CD4-positive, CD25-positive, alpha-beta regulatory T cell (primary cell): ENCODE results near the gene PEDS1. TPM values are rescaled to one million over a fixed set of nuclear protein-coding genes. Genes with fewer than 3 reads are reported as not detected.

Experiments used
- ATAC-seq, 2 donors: fragments of 150-1000 bp; cut with Tn5 transposase; one replicate each; pipeline ENCODE4 v1.10.0; 2021; ENCODE audit warnings: low read depth in 2 of 2, moderate number of reproducible peaks in 2 of 2, moderate library complexity in 1 of 2
- DNase-seq, 3 donors: peaks; one replicate each; pipeline versions ENCODE4 v3.0.0 to v3.0.0-alpha.2; 2012 to 2022; ENCODE audit warnings: mixed read lengths in 1 of 3
- H3K27ac ChIP-seq: one replicate; pipeline ENCODE4 v1.7.0; 2013; ENCODE audit warnings: mild to moderate bottlenecking, low read length; ENCODE audit not compliant: insufficient read depth, poor library complexity, severe bottlenecking
- H3K27me3 ChIP-seq: one replicate; pipeline ENCODE4 v1.7.0; 2013; ENCODE audit warnings: low read length; ENCODE audit not compliant: control insufficient read depth, insufficient read depth
- H3K36me3 ChIP-seq: one replicate; pipeline ENCODE4 v1.7.0; 2013; ENCODE audit warnings: mild to moderate bottlenecking, low read length, moderate library complexity; ENCODE audit not compliant: control insufficient read depth, insufficient read depth
- H3K4me1 ChIP-seq: 2 replicates; pipeline ENCODE4 v1.7.0; 2013; ENCODE audit warnings: mild to moderate bottlenecking, low read length; ENCODE audit not compliant: insufficient read depth, control insufficient read depth, poor library complexity, severe bottlenecking
- H3K4me3 ChIP-seq: one replicate; pipeline ENCODE4 v1.7.0; 2013; ENCODE audit warnings: low read depth, mild to moderate bottlenecking, low read length, moderate library complexity
- H3K9me3 ChIP-seq, 2 experiments: 1 replicate in 1 of 2; 2 replicates in 1 of 2; pipeline ENCODE4 v1.7.0; 2013; ENCODE audit warnings: low read length in 2 of 2, mild to moderate bottlenecking in 1 of 2, moderate library complexity in 1 of 2; ENCODE audit not compliant: control insufficient read depth in 2 of 2
- H3K27ac Mint-ChIP-seq, 3 donors: one replicate each; pipeline ENCODE4 v1.8.0; 2020 to 2022; ENCODE audit warnings: mild to moderate bottlenecking in 3 of 3, mixed read lengths in 3 of 3, moderate library complexity in 2 of 3
- H3K27me3 Mint-ChIP-seq: one replicate; pipeline ENCODE4 v1.8.0; 2022; ENCODE audit warnings: mild to moderate bottlenecking, mixed read lengths
- H3K36me3 Mint-ChIP-seq: one replicate; pipeline ENCODE4 v1.8.0; 2020; ENCODE audit warnings: mixed read lengths
- H3K4me1 Mint-ChIP-seq, 4 donors: one replicate each; pipeline ENCODE4 v1.8.0; 2020 to 2022; ENCODE audit warnings: mixed read lengths in 4 of 4, mild to moderate bottlenecking in 1 of 4
- H3K4me3 Mint-ChIP-seq, 4 donors: one replicate each; pipeline ENCODE4 v1.8.0; 2020 to 2022; ENCODE audit warnings: mild to moderate bottlenecking in 4 of 4, mixed read lengths in 4 of 4, moderate library complexity in 3 of 4
- H3K9me3 Mint-ChIP-seq, 7 donors: one replicate each; pipeline ENCODE4 v1.8.0; 2020 to 2022; ENCODE audit warnings: mixed read lengths in 7 of 7, mild to moderate bottlenecking in 3 of 7, moderate library complexity in 2 of 7
- polyA plus RNA-seq, 4 donors: library from polyadenylated mRNA; unstranded; fragments of 300-500 nt; fragmentation: Illumina TruSeq; gene quantifications; one replicate each; pipeline ENCODE4 v1.2.3, GENCODE V29; 2021
- total RNA-seq: library from RNA; stranded (reverse); gene quantifications from one replicate; pipeline ENCODE4 v1.2.3, GENCODE V29; 2022

Gene PEDS1
- total and polyA plus RNA-seq, 5 donors from 2014 or later: 16.8 to 26.4 (median 18.2) TPM

DNA sequence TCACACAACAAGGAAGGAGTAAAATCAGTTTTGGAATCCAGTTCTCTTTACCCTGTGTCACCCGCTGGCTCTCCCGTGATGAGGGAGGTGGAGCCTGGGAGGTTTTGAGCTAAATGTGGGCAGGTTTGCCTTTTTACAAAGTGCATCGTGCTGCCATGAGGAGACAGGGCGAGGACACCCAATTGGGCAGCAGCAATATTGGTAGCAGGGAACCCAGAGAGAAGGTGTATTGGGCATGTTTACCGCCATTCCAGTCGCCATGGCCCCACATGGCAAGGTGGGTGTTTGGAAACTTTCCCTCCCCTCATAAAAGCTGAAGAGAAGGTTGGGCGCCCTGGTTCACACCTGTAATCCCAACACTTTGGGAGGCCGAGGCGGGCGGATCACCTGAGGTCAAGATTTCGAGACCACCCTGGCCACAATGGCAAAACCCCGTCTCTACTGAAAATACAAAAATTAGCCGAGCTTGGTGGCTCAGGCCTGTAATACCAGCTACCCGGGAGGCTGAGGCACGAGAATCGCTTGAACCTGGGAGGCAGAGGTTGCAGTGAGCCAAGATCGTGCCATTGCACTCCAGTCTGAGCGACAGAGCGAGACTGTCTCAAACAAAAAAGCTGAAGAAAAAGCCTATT is 37.0 kb downstream of the PEDS1 start:
- peak overlapping the region; percentile 68 for H3K27ac ChIP-seq
- Mint-ChIP-seq H3K9me3 (no peaks in the 10 kb centered on the region), H3K4me1 (peaks cover 16 to 50% (median 40%) of the 10 kb centered on the region in 4 donors), H3K27me3 (no peaks in the 10 kb centered on the region), H3K4me3 (peak overlapping the region; percentile 83 to 98 (median 92)), H3K36me3 (no peaks in the 10 kb centered on the region), H3K27ac (peak overlapping the region in 2 of 3 donors; percentile 96 to 99)
- H3K4me1 ChIP-seq: peaks cover 36% of the 10 kb centered on the region
- DNase-seq (no peak), ATAC-seq (no peak)
- H3K9me3 ChIP-seq: no peaks in the 10 kb centered on the region
- peak overlapping the region; percentile 99 for H3K4me3 ChIP-seq
- H3K27me3 ChIP-seq: no peaks in the 10 kb centered on the region
- no peaks in the 10 kb centered on the region for H3K36me3 ChIP-seq

DNA sequence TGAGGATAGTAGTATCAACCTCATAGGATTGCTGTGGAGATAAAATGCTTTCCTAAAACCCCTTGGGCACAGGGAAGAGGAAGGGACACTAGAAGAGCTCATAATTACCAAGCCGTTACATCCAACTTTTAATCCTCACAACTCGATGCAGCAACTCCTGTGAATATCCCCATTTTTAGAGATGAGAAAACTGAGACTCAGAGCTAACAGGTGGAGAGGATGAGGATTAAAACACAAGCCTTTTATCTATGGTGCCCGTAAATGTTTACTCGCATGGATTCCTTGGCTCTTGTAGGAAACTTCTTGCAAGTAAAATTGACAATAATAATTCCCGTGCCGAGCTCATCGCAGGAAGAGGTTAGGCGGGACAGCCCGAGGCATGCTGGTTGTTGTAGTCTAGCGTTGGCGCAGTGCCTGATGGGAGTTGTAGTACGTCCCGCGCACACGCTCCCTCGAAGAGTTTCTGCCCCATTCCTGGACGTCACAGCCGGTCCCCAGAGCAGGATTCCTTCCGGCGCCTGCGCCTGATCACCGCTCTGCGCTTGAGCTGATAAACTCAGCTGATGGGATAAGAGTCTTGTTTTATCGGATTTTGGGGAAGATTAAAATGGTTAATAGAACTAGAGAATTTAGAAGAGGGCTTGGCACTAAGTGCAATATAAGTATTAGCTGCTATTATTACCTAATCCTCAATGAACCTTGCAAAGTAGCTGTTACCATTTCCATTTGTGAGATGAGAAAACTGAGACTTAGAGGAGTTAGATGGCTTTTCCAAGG is 37.7 kb downstream of the PEDS1 start:
- Mint-ChIP-seq H3K27me3 (no peaks in the 10 kb centered on the region), H3K27ac (peak overlapping the region; percentile 83 to 99 (median 96)), H3K36me3 (no peaks in the 10 kb centered on the region), H3K9me3 (no peaks in the 10 kb centered on the region), H3K4me3 (peak overlapping the region; percentile 83 to 98 (median 92)), H3K4me1 (peaks cover 19 to 54% (median 47%) of the 10 kb centered on the region in 4 donors)
- Histone ChIP-seq H3K9me3 (no peaks in the 10 kb centered on the region), H3K4me1 (peaks cover 43% of the 10 kb centered on the region), H3K4me3 (peak overlapping the region; percentile 99), H3K36me3 (no peaks in the 10 kb centered on the region), H3K27me3 (no peaks in the 10 kb centered on the region), H3K27ac (peak overlapping the region; percentile 68)
- ATAC-seq: peak; percentile 89 to 93
- DNase-seq: peak; percentile 88 to 94 (median 89)

DNA sequence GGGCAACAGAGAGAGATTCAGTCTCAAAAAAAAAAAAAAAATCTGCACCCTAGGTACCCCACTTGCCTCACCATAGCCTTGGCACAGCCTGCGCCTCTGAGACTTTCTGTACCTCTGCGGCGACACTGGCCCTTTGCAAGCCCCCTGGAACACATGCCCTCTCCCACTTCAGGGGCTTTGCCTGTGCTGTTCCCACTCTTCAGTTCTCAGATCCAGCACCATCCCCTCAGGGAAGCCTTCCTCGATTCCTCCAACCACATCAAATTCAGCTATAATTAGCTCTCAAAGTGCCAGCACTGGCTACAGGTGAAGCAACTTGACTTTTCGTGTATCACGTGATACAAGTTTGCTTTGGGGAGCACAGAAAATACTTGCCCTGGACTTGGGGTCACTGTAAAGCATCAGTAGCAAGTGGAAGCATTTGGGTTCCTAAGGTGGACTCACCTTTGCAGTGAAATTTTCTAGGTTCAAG is 38.4 kb downstream of the PEDS1 start:
- peak overlapping the region; percentile 83 to 98 (median 92) for H3K4me3 Mint-ChIP-seq
- DNase-seq (no peak), ATAC-seq (no peak)
- peak overlapping the region; percentile 99 for H3K4me3 ChIP-seq
- H3K4me1 ChIP-seq: peaks cover 50% of the 10 kb centered on the region
- H3K9me3 Mint-ChIP-seq: no peaks in the 10 kb centered on the region
- H3K36me3 ChIP-seq: no peaks in the 10 kb centered on the region
- H3K4me1 Mint-ChIP-seq: peaks cover 23 to 61% (median 54%) of the 10 kb centered on the region in 4 donors
- H3K27me3 Mint-ChIP-seq: no peaks in the 10 kb centered on the region
- H3K27me3 ChIP-seq: no peaks in the 10 kb centered on the region
- H3K9me3 ChIP-seq: no peaks in the 10 kb centered on the region
- no peaks in the 10 kb centered on the region for H3K36me3 Mint-ChIP-seq
- peak overlapping the region; percentile 68 for H3K27ac ChIP-seq
- peak overlapping the region in 2 of 3 donors; percentile 96 to 99 for H3K27ac Mint-ChIP-seq

DNA sequence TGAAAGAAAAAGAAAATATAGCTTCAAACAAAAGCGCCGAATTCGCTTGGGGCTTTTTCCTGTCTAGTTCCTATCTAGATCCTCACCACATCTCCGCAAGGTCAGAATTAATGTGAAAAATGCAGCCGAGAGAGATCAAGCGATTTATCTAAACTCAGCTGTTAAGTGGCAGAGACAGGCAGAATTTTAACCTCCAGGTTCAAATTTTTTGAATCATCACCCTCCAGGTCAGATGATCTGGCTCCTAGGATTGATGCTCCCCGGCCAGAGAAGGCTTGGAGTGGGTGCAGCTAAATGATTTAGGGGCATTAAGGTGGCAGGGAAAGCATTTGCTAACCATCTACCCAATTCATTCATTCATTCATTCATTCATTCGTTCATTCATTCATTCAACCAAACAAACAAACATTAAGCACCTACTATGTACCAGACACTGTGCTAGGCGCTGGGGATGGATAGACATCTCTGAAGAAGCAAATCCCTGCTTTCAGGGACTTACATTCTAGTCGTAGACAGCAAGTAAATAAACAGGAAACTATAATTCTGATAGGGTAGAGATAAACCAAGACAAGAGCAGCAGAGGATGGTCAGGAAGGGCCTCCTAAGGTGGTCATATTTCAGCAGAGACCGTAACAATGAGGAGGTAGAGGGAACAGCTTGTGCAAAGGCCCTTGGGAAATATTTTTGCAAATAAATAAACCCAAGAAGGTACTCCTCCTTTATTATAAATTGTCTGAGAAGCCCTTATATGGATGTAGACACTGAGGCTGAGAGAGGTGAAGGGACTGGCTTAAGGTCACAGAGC is 39.9 kb downstream of the PEDS1 start:
- Histone ChIP-seq H3K4me1 (peaks cover 59% of the 10 kb centered on the region), H3K36me3 (no peaks in the 10 kb centered on the region), H3K4me3 (peak overlapping the region; percentile 91), H3K9me3 (no peaks in the 10 kb centered on the region), H3K27me3 (no peaks in the 10 kb centered on the region), H3K27ac (peak overlapping the region; percentile 92)
- H3K4me1 Mint-ChIP-seq: peaks cover 27 to 76% (median 66%) of the 10 kb centered on the region in 4 donors
- no peaks in the 10 kb centered on the region for H3K9me3 Mint-ChIP-seq
- ATAC-seq: no peak
- H3K27me3 Mint-ChIP-seq: no peaks in the 10 kb centered on the region
- H3K27ac Mint-ChIP-seq: peak overlapping the region; percentile 97 to 99 (median 98)
- no peaks in the 10 kb centered on the region for H3K36me3 Mint-ChIP-seq
- peak overlapping the region; percentile 95 to 98 (median 96) for H3K4me3 Mint-ChIP-seq
- DNase-seq: no peak

DNA sequence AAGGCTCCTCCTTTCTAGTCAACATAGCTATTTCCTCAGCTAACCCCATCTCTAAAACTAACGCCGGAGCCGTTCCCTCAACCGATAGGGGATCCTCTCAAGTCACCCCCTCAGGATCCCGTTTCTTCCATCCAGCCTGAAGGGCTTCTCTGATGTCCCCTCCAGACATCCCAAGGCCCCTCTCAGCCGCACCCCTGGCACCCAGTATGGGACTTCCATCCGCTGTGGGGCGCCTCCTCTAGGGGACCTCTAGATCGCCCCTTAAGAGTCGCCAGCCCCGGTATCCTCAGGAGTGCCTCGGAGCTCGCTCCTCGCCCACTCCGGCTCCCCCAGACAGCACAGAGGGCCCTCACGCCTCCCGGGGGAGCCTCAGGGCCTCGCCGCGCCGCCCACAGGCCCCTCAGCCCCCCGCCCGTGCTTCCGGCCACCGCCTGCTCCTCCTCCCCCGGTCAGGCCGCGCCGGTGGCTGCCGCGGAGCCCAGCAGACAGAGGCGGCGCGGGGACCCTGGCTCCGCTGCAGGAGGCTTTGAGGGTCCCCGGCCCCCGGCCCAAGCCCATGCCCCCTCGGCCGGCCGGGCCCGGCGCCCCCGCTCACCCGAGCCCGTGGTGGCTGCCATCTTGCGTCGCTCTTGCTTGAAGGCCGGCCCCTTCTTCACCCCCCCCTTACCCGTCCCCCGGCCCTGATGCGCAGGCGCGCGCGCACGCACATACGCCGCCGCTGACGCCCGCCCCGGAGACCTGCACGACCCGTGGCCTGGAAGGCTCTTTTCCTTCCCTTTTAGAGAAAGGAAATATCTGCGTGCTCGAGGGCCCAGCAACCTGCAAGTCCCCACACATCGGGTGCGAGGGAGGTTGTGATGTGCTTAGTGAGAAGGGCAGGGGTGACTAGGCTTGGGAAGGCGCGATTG is 40.8 kb downstream of the PEDS1 start, which contains the start of gene UBE2V1:
UBE2V1 (minus strand) TSS at position 639 of the 908 bp plus-strand sequence; CDS start at position 617, 22 bp downstream.
- peak within 1 kb of the TSS; percentile 97 to 99 (median 98) for H3K27ac Mint-ChIP-seq
- Histone ChIP-seq H3K27ac (peak within 1 kb of the TSS; percentile 92), H3K9me3 (no peaks in the 10 kb centered on the region), H3K27me3 (no peaks in the 10 kb centered on the region), H3K36me3 (no peaks in the 10 kb centered on the region), H3K4me3 (peak within 1 kb of the TSS; percentile 96), H3K4me1 (peaks cover 67% of the 10 kb centered on the region)
- H3K36me3 Mint-ChIP-seq: no peaks in the 10 kb centered on the region
- H3K9me3 Mint-ChIP-seq: no peaks in the 10 kb centered on the region
- H3K4me3 Mint-ChIP-seq: peak within 1 kb of the TSS; percentile 96 to 100 (median 98)
- H3K4me1 Mint-ChIP-seq: peaks cover 27 to 84% (median 74%) of the 10 kb centered on the region in 4 donors
- peak; percentile 70 to 77 for ATAC-seq
- peak; percentile 85 to 93 (median 88) for DNase-seq
- H3K27me3 Mint-ChIP-seq: no peaks in the 10 kb centered on the region

DNA sequence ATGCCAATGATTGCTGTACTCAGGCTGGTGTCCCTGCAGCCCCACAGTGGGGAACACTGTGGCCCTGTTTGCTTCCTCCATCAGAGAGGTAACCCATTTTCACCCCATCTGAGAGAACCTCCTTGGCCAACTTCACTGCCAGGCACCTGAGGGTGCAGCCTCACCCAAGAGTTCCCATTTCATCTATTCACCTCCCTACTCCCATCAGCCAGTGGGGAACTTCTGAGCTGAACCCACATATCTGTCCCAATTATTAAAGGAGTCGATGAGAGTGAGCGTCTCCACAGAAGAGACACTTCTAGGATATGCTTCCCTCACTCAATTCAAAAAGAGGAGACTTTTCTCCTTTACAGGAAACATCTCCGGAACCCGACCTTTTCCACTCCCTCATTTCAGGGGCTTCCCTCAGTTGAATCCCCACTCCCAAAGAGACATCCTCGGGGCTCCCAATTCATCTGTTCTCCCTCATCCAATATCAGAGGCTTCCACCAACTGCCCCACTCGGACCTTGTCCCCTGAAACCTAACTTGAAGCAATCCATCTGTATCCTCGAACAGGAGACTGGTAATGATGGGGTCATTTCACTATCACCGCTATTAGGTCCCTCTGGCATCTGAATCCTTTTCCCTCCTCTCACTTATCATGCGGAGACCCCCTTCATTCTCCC is 41.6 kb downstream of the PEDS1 start:
- Mint-ChIP-seq H3K4me1 (peaks cover 27 to 91% (median 82%) of the 10 kb centered on the region in 4 donors), H3K9me3 (no peaks in the 10 kb centered on the region), H3K27ac (peak overlapping the region; percentile 96 to 99 (median 98)), H3K27me3 (no peaks in the 10 kb centered on the region), H3K36me3 (no peaks in the 10 kb centered on the region), H3K4me3 (peak overlapping the region; percentile 96 to 100 (median 98))
- H3K4me1 ChIP-seq: peaks cover 69% of the 10 kb centered on the region
- ATAC-seq (no peak), DNase-seq (no peak)
- H3K27me3 ChIP-seq: no peaks in the 10 kb centered on the region
- peak overlapping the region; percentile 92 for H3K27ac ChIP-seq
- no peaks in the 10 kb centered on the region for H3K9me3 ChIP-seq
- H3K36me3 ChIP-seq: no peaks in the 10 kb centered on the region
- peak overlapping the region; percentile 96 for H3K4me3 ChIP-seq
